GM19455 (cell line): ENCODE results near the gene LMTK3.

Source experiments
- ATAC-seq: cut with Tn5 transposase; IDR thresholded peaks from one replicate; pipeline ENCODE4 v1.9.1; 2021; ENCODE audit not compliant: unreplicated experiment

The LMTK3 gene

GRCh38 chr19:48511800-48512503 is at the start of gene LMTK3:
TSS of gene LMTK3 (minus strand) at chr19:48511835. CDS start at chr19:48511576, 259 bp downstream.
- no peak for ATAC-seq

GRCh38 chr19:48561412-48561811 is 49.8 kb upstream of the LMTK3 start:
- ATAC-seq: no peak

- ATAC-seq: no peak
Observed at GRCh38 chr19:48560095-48560530, 48.5 kb upstream of the LMTK3 start.

- no peak for ATAC-seq
Observed at GRCh38 chr19:48558018-48558684, 46.5 kb upstream of the LMTK3 start.

GRCh38 chr19:48556825-48557224 is 45.2 kb upstream of the LMTK3 start:
- ATAC-seq: no peak

- no peak for ATAC-seq
Observed at GRCh38 chr19:48556163-48556562, 44.5 kb upstream of the LMTK3 start.

GRCh38 chr19:48554385-48555091 is 42.9 kb upstream of the LMTK3 start:
- ATAC-seq: no peak

GRCh38 chr19:48553676-48554384 is 42.2 kb upstream of the LMTK3 start:
- no peak for ATAC-seq

GRCh38 chr19:48552406-48553322 is 41.0 kb upstream of the LMTK3 start:
- ATAC-seq: no peak

- ATAC-seq: no peak
Observed at GRCh38 chr19:48551437-48552302, 40.0 kb upstream of the LMTK3 start, which contains the start of gene SULT2B1. TSS of gene SULT2B1 (plus strand) at chr19:48552172. CDS start at chr19:48552253, 81 bp downstream.

- no peak for ATAC-seq
Observed at GRCh38 chr19:48549380-48549779, 37.7 kb upstream of the LMTK3 start.

GRCh38 chr19:48548253-48548911 is 36.7 kb upstream of the LMTK3 start:
- no peak for ATAC-seq

GRCh38 chr19:48547722-48548121 is 36.1 kb upstream of the LMTK3 start:
- ATAC-seq: no peak

- no peak for ATAC-seq
Observed at GRCh38 chr19:48544856-48545750, 33.5 kb upstream of the LMTK3 start.

GRCh38 chr19:48543121-48543710 is 31.6 kb upstream of the LMTK3 start:
- ATAC-seq: no peak

GRCh38 chr19:48541813-48542212 is 30.2 kb upstream of the LMTK3 start:
- ATAC-seq: no peak

- no peak for ATAC-seq
Observed at GRCh38 chr19:48540110-48540509, 28.5 kb upstream of the LMTK3 start.
